ENCODE measurements around the gene USF1.

The USF1 gene, protein sequence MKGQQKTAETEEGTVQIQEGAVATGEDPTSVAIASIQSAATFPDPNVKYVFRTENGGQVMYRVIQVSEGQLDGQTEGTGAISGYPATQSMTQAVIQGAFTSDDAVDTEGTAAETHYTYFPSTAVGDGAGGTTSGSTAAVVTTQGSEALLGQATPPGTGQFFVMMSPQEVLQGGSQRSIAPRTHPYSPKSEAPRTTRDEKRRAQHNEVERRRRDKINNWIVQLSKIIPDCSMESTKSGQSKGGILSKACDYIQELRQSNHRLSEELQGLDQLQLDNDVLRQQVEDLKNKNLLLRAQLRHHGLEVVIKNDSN

DNA sequence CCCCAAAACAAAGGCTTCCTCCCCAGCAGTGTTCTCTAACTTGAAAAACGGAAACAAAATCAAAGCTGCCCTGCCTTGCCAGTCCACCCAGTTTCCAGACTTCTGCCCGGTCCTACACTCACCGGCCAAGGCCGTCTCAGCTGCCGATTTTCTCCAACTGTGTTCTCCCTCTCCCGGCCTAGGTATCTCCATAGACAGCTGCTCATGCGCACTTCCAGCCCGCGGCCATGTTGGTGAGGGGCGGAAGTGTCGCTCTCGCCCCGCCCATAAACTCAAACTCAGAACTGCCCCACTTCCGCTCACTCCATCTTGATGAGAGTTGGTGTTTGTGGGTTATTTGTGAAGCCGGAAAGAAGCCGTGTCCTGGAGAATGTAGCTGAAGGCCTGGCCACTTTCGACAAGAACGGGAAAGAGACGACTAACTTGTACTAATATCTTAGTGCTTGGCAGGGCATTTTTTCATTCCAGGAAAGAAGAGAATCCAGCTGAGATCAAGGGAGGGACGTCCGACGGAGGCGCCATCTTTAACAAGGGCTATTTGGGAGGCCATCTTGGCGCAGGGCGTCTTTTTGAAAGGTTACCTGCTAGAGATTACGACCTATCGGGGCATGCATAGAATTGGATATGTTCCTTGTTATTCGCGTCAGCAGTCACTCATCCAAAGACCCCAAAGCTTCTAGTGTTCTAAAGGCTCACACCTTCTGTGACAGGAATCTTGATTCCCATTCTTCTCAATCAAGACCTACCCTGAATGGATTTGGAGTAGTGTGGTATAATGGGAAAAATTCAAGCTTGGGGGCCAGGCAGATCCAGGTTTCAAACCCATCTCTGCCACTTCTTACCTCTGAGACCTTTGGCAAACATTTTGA lies at the start of gene USF1:
USF1 (minus strand) TSS at position 242 of the 869 bp plus-strand sequence. CDS start 2,702 bp downstream, outside the sequence.
- peak; percentile 95 for DNase-seq

DNA sequence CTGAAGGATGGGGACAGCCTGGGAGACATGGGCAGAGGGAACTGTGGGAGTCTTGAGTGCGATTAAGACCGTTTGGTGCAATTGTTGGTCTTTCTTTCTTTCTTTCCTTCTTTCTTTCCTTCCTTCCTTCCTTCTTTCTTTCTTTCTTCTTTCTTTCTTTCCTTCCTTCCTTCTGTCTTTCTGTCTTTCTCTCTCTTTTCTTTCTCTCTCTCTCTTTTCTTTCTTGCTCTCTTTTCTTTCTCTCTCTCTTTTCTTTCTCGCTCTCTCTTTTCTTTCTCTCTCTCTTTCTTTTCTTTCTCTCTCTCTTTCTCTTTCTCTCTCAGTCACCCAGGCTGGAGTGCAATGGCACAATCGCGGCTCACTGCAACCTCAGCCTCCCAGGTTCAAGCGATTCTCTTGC lies 49.5 kb upstream of the USF1 start:
- DNase-seq, result no peak

DNA sequence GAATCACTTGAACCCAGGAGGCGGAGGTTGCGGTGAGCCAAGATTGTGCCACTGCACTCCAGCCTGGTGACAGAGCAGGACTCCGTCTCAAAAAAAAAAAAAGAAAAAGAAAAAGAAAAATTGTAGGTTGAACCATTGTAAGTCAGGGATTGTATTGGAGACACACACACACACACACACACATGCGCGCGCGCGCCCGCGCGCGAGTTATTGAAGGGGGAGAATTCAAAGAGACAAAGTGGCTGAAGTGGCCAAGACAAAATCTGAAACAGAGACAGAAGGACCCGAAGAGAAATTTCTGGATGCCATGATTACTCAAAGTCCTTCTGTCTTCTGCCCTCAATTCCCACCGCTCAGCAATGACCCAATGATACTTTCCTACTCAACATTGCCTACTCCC lies 48.7 kb upstream of the USF1 start:
- no peak for DNase-seq

DNA sequence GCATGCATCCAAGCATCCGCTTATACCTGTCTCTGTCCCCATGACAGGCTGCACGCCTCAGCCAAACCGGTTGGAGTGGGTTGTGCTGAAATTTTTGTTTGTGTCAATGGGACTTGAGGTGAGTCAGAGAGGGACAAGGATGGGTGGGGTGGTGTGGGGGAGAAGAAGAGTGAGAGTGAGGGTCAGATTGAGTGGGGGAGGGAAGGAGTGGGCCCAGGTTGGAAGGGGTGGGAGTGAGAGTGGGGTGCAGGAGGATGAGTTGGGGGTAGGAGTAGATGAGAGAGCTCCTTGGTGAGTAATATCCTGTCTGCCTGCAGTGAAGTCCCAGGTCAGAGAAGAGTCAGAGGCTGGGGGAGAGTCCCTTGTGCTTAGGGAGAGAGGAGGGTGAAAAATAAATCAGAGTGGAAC lies 46.8 kb upstream of the USF1 start:
- DNase-seq, result peak; percentile 69

DNA sequence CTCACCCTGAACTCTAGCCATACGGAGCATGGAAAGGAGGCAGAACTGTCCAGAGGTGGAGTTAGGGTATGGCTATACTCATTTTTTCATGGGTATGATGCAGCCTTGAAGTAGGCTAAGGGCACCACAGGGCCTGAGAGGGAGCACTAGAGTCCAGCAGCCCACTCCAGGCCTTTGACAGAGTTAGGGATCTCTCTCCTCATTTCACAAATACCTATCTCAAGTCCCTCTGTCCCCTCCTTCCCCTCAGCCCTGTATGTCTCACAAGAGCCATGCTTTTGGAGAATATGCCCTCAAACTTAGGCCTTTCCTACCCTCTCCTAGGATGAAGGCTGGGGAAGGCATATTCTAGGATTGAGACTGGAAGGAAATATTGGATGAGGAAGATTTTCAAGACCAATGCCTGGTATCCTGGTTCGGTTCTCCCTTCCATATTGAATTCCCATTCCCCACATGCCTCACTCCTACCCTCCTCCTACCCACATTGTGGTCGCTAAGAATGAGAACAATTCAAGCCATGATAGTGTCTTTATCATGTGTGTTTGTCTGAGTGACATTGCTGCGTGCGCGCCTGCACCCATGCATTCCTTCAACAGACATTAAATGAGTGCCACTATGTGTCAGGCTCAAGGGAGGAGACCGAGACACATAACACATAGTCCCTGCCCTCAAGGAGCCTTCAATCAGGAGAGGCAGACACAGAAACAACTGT lies 46.2 kb upstream of the USF1 start:
- DNase-seq, result peak; percentile 63

DNA sequence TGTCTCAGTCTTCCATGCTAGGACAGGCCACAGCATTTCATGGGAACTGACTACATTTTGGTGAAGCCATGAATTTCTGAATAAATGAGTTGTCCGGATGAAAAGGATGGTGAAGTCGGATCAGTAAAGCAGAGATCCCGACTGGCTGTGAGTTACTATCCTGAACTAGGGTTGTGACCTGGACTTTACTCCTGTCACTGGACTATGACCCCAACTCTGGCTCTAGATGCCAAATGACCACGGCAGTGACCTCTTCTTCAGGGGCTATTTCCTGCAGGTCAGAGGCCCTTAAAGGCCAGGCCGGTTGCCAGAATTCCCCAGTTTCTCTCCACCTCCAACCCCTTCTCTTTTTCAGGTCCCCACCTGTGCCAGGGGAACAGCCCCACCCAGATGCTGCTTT lies 45.3 kb upstream of the USF1 start:
- DNase-seq, result no peak

DNA sequence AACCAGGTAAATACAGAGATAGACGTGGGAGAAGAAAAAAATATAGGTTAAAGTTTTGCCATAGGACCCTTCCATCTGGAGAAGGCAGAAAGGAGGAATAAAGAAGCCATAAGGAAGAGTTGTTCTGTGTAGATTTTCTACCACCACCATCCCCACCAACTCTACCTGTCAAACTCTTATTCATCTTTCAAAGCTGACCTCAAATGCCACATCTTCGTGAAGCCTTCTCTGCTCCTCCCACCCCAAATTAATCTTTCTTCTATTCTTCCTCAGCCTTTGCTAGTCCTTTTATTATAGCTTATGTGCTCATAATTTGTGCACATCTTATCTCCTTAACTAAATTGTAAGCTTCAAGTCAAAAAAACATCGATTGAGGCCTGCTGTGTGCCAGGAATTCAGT lies 44.8 kb upstream of the USF1 start:
- DNase-seq, result no peak

DNA sequence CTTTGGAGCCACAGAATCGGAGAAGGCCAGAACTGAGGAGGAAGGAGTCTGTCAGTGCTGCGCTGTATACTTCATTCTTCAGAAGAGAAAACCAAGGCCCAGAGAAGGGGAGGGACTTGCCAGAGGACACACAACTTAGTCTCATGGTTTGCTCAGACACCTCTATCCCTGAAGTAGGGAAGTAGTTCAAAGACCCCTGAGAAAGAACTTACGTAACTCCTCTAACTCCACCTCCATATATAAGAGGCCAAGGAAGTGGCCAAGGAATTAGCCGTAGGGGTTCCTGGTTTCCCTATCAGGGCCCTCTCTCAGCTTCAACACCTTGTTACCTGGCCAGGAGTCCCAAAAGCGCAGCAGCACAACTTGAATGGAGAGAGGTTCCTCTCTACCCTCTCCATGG lies 44.2 kb upstream of the USF1 start:
- no peak for DNase-seq

DNA sequence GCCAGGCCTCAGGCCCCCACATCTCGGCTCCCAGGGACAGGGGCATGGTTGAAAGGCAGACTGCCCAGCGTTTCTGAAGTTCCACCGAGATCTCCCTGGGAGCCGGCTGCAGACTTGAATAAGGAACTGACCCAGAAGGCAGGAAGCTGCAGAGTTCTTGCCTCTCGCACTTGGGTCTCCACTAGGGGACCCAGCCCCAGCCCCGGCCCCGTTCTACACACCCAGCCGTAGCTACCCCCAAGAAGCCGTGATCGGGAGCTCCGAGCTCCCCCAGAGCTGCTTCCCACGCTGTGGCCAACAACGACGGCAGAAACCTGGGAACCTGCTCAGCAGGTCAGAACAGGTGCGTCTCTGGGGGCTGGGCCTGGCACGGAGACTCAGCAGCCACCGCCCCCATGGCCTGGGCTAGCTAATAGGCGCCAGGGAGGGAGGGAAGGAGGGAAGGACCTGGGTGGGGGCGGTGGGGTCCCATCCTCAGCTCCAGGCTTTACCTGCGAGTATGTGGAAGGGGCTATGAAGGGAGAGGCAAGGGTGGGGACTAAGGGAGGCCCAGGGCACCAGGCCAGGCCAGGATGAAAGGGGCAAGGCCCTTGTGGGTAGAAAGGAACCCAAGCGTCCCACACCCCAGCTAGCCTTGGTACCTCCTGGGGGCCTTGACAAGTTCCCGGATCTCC lies 43.6 kb upstream of the USF1 start, which contains the start of gene NECTIN4:
NECTIN4 (minus strand) TSS at position 308 of the 674 bp plus-strand sequence; CDS start at position 46, 262 bp downstream.
- no peak for DNase-seq

DNA sequence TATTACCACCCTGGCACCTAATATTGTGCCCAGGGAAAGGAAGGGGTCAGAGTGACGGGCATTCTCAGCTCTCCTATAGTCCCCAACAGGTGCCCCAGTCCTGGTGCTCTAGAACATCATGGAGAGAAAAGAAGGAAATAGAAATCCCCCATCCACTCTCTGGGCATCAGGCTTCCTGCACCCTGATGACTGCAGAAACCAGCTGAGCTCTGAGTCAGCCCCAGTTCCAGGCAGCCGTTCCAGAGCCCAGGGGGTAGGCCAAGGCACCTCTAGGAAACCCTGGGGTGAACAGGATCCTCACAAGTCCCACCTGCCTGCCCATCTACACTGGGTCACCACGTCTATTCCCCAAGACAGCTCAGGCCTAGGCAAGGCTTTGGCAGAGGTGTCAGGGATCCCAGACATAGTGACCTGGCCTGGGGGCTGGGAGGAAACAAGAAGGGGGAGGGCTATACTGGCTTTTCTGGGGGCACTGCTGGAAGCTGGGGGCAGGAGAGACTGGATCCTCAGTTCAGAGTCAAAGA lies 42.9 kb upstream of the USF1 start:
- peak; percentile 40 for DNase-seq

DNA sequence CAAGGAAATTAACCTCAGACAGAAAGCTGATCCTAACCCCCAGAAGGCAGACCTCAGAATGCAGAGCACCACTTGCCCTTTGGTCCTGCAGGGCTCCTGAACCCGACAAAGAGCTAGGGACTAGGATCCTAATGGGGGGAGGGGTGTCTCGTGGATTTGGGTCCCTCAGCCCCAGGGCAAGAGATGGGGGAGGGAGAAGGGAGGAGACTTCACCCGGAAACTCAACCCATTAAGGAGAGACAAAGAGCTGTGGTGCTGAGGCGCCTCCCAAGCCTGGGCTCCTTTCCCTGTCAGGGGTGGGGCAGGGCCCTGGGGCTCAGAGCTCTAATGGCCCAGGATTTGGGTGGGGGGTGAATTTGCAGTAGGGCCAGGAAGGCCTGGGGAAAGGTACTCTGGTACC lies 40.7 kb upstream of the USF1 start:
- DNase-seq, result no peak

DNA sequence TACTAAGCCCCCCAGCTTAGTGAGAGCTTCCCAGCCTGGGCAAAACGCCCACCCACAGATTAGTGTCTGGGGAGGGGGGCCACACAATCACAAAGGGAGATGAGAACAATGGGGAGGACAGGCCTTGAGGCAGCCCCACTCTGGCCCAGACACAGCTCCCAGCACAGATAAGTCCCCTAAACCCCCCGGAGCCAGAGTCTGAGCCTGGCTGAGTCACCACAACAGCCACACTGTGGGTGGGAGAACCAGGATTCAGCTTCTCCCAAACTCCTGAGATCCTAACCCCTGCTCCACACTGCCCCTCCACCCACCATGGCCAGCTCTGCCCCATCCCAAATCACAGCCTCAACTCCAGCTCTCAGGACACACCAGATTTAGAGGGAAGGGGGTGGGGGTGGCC lies 39.4 kb upstream of the USF1 start:
- DNase-seq, result peak; percentile 62

DNA sequence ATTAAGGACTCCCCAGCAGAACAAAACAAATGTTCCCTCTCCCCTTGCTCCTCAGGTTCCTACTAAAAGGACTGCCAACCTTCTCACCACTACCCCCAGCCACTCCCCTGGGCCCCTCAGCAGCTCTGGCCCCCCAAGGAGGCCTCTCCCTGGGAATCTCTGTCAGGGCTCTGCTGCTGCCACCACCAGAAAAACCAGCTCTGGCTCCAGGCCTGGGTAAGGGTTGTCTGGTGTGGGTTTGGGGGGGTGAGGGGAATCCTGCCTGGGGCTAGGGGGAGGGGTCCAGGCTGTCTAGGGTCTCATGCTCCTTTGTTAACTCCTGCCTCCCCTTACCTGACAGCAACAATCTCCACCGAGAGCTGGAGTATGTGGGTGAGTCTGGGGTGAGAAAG lies 38.8 kb upstream of the USF1 start:
- DNase-seq, result no peak

DNA sequence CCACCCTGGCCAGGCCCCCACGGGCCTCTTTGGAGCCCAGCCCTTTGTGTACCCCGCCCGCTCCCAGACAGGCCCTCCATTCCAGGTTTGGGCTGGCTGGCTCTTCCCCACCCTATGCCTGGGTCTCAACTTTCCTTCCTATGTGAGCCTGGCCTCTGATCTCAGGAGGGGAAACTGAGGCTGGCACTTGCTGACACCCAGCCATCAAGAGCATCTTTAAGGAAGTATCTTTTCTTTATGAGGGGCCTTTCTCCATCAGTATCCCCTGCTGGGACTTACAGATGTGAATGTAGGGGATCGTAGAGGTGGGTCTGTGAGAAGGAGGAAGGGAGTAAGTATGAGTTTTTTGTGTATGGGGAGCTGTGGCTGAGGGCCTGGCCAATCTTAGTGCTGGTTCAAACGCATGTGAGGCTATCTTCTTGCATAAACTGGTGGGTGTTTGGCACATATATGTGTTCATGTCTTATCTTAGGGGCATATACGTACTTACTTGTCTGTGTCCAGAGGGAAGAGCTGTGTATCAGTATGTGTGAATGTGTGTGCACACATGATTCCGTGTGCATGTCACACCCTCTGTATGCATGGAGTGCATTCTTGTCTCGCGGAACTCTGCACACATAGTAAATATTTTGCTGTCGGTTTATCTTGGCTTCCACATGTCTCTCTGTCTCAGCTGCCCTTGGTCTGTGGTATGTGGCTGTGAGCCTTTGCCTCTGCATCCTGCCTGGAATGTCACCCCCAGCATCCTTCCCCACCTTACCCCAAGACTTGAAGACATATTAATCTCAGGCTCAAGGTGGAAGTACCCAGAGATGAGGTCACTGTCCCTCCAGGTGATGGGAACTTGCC lies 38.2 kb upstream of the USF1 start:
- DNase-seq, result no peak

DNA sequence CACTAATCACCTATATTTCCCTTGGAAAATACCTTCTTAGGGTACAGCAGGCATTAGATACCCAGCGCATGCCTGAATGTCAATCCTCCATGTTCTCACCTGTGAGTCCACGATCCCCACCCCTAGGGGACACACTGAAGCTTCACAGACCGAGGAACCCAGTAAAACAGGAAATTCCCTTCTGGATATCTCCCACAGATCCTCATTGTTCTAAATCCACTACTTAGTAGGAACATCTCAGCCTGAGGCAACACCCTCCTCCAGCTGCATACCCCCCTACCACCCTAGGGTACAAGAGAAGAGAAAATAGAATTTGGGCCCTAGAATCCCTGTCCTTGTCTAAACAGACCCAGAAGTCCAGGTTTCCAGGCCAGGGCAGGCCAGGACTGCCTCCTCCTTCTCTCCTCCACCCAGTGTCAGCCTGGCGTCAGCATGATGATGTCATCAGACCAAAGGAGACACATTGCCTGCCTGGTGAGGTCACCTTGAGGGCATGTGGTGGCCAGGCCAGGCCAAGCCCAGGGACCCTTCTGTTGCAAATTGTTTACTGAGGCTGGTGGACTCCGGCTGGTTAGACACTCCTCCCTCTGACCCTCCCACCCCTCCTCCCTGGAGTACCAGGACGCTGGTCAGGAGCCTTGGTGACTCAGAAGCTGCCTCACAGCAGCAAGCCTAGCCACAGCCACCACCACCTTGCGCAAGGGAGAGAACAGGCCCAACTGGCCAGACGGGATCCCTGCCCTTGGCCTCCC lies 37.4 kb upstream of the USF1 start:
- peak; percentile 85 for DNase-seq

DNA sequence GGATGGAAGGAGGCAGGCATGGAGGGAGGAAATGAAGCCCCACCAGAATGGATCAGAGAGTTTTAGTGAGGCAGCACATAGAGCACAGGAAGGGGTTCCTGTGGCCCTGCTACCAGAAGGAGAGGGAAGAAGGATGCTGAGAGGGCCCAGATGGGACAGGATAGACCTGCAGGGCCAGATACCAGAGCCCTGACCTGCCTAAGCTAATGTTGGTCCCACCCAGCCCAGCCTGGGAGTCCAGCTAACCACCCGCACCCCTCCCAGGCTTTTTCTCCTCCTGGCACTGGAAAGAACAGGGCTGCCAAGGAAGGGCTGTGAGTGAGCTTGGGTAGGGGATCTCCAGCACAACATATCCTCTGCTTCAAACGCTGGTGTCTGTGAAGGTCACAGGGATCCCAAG lies 36.7 kb upstream of the USF1 start:
- DNase-seq, result no peak

DNA sequence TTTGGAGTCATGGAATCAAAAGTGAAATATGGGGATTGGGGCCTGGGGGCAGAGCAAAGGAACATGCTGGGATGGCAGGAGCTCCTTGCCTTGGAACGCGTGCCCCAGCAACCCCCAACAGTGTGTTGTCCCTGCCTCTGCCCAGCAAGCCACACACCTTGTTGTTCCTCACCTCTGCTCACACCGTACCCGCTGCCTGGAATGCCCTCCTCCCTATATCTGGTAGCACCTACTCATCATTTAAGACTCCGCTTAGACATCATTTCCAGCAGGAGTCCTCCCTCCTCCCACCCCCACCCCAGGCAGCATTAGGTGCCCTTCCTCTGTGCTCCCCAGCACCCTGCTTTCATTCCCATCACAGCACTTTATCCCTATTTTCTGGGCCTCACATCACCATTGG lies 35.7 kb upstream of the USF1 start:
- no peak for DNase-seq

DNA sequence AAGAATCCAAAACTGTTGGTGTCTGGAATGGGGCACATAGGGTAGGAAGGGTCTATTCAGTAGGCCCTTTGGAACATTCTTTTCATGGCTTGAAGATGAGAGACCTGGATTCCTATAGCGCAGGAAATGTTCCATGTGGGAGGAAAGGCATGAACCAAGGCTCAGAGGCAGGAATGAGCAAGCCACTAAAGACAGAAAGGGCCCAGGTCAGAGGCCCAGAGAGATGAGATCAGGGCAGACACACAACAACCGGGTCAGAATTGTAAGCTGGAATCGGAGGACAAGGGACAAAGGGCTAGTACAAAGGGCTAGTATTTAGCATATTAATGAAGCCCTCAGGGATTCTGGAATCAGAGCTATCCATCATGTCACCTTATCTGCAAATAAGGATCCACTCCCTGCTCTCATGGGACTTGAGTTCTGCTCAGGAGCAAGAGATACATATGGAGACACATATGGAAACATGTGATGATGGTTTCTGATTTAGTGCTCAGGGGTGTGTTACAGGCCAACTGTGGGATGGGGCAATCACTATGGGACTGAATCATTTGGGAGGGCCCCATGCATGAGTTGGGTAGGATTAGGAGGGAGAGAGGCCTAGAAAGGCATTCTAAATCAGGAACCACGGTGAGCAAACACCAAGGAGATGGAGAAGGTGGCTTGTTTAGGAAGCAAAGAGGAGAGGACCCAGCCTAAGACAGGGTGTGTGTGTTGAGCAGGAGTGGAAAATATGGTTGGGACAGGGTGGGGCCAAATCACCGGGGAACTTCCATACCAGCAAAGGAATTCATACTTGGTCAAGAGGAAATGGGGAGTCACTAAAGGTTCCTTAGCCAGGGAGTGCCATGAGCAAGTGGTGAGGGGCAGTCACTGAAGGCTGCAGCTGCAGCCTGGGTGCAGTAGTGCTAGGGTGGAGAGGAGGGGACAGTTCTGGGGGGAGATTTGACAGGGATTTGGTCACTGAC lies 34.9 kb upstream of the USF1 start:
- DNase-seq, result peak; percentile 51

DNA sequence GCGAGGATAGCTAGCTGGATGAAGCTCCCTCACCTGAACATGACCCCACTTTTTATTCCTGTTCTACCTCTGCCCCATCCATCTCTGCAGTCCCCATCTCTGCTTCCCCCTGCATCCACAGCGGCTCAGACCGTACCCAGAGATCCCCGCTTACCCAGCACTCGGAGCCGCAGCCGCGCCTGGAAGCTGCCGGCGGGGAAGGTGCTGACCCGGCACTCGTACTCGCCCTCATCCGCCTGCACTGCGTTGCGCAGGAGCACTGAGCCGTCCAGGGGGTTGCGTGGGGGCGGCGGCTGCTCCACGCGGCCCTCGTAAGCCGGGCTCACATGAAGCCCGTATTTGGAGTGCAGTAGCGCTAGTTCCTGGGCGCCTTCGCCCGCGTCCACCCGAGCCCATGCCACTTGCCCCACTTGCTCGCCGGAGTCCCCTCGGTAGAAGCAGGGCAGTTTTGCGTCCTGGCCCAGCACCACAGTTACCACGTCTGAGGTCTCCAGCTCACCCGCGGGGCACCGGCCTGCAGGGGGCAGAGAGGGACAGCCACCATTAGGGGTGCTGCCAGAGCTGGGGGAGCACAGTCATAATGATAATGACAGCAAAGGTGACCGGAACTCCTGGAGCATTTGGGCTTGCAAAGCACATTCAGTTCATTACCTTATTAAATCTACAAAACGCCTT lies 33.8 kb upstream of the USF1 start:
- no peak for DNase-seq

Data from fibroblast of skin of right biceps (primary cell).